Measurements from ENCODE around the gene C18orf63. TPM values are rescaled to one million over a fixed set of nuclear protein-coding genes. Genes with fewer than 3 reads are reported as not detected.

Gene C18orf63
- total and polyA plus RNA-seq, 2 experiments from 2014 or later, result not detected

GRCh38 chr18:74288041-74288440 lies 27.6 kb upstream of the C18orf63 start:
- Histone ChIP-seq H3K4me3 (no peak overlapping the region), H3K4me1 (ENCODE audit: insufficient read depth) (peaks cover 48% of the 10 kb centered on the region), H3K79me2 (replicated peaks; ENCODE audit: insufficient read depth) (peaks cover 80% of the 10 kb centered on the region), H3K36me3 (ENCODE audit: insufficient read depth) (no peaks in the 10 kb centered on the region; the same call in 1 of the 2 replicates), H2AFZ (no peak overlapping the region), H3F3A (replicated peaks; ENCODE audit: low read depth) (0 out of 2 replicates have a peak, but pooled peaks cover 3% of the 10 kb centered on the region), H3K27ac (ENCODE audit: low read depth) (no peak overlapping the region; the same call in 1 of the 2 replicates), H3K27me3 (ENCODE audit: insufficient read depth) (no peaks in the 10 kb centered on the region), H3K4me2 (peak overlapping the region; percentile 73), H3K9me2 (ENCODE audit: insufficient read depth) (peaks cover 5% of the 10 kb centered on the region; the same call in 1 of the 2 replicates), H4K20me1 (replicated peaks; ENCODE audit: insufficient read depth) (no peaks in the 10 kb centered on the region)
- Mint-ChIP-seq H3K4me1 (peaks cover 58% of the 10 kb centered on the region), H3K36me3 (ENCODE audit: low read depth) (peaks cover 20% of the 10 kb centered on the region), H3K9me3 (no peaks in the 10 kb centered on the region), H3K27me3 (ENCODE audit: insufficient read depth, low read depth, poor library complexity) (peaks cover 5% of the 10 kb centered on the region), H3K27ac (peak overlapping the region; percentile 89), H3K4me3 (peak overlapping the region; percentile 18; the same call in 1 of the 3 replicates)
- no peak for TF ChIP-seq ZNF331 (CRISPR knock-in tag; IDR thresholded peaks at IDR 0.05; ENCODE audit: low read depth)
- TF ChIP-seq JUNB (IDR thresholded peaks at IDR 0.05; ENCODE audit: unreplicated experiment), result no peak
- no peak for TF ChIP-seq NANOG (IDR thresholded peaks at IDR 0.05; ENCODE audit: borderline replicate concordance)
- TF ChIP-seq CREB1 (CRISPR knock-in tag; IDR thresholded peaks at IDR 0.05; ENCODE audit: low read depth), result no peak
- no peak for TF ChIP-seq STAT1 (IDR thresholded peaks at IDR 0.05; ENCODE audit: unreplicated experiment)
- no peak for TF ChIP-seq CTCF (conservative IDR thresholded peaks at IDR 0.05; ENCODE audit: low read depth in 2 of 2)
- no peak for TF ChIP-seq EZH2phosphoT487 (IDR thresholded peaks at IDR 0.05; ENCODE audit: unreplicated experiment)
- no peak for TF ChIP-seq ZNF462 (CRISPR knock-in tag; IDR thresholded peaks at IDR 0.05)
- no peak for TF ChIP-seq EZH2 (IDR thresholded peaks at IDR 0.05; ENCODE audit: low read depth, unreplicated experiment)
- TF ChIP-seq POLR2AphosphoS5 (IDR thresholded peaks at IDR 0.05; ENCODE audit: low read depth), result no peak
- DNase-seq (ENCODE audit: low spot score) (no peak), ATAC-seq (no peak)
